K562 (cell line): ENCODE data around the gene MAZ. TPM values are rescaled to one million over a fixed set of nuclear protein-coding genes. Genes with fewer than 3 reads are reported as not detected.

Experiments
- ZKSCAN3 ChIP-seq: fragments of 250-450 bp; sonication (Bioruptor Pico); IDR thresholded peaks from 2 replicates; pipeline ENCODE4 v1.4.0; 2020
- polyA plus RNA-seq, 8 experiments: library from polyadenylated mRNA; depleted of rRNA in 4 of 8; stranded (reverse) in 5 of 8; unstranded in 3 of 8; fragments of >200 nt; fragmentation: Nextera tagmentation in 2 of 8; fragmentation: Illumina TruSeq in 1 of 8; extraction: Ambion mirVana in 2 of 8; extraction: Trizol in 1 of 8; gene quantifications; 2 replicates each; pipeline versions ENCODE4 v1.2.1 to v1.2.3, GENCODE V29; 2011 to 2014; ENCODE audit warnings: inconsistent platforms in 1 of 8, missing spikeins in 1 of 8
- total RNA-seq, 7 experiments: library from RNA; depleted of rRNA in 6 of 7; stranded (reverse); fragments of >200 nt in 6 of 7; fragmentation: Illumina TruSeq in 2 of 7; extraction: Trizol in 2 of 7; gene quantifications; 2 replicates each; pipeline versions ENCODE4 v1.2.1 to v1.2.3, GENCODE V29; 2011 to 2021; ENCODE audit warnings: low replicate concordance in 1 of 7
- TF ChIP-seq, protein P1 (sequence below): fragments of 450-650 bp; IDR thresholded peaks from 2 replicates; pipeline ENCODE4 v1.6.1; 2017; ENCODE audit warnings: antibody characterized with exemption, mild to moderate bottlenecking

The MAZ gene
- total and polyA plus RNA-seq, 9 of the 15 experiments (the other 6 are each of a cell fraction or from before 2014, with no cell fraction given): 45.4 to 532 (median 250) TPM

DNA sequence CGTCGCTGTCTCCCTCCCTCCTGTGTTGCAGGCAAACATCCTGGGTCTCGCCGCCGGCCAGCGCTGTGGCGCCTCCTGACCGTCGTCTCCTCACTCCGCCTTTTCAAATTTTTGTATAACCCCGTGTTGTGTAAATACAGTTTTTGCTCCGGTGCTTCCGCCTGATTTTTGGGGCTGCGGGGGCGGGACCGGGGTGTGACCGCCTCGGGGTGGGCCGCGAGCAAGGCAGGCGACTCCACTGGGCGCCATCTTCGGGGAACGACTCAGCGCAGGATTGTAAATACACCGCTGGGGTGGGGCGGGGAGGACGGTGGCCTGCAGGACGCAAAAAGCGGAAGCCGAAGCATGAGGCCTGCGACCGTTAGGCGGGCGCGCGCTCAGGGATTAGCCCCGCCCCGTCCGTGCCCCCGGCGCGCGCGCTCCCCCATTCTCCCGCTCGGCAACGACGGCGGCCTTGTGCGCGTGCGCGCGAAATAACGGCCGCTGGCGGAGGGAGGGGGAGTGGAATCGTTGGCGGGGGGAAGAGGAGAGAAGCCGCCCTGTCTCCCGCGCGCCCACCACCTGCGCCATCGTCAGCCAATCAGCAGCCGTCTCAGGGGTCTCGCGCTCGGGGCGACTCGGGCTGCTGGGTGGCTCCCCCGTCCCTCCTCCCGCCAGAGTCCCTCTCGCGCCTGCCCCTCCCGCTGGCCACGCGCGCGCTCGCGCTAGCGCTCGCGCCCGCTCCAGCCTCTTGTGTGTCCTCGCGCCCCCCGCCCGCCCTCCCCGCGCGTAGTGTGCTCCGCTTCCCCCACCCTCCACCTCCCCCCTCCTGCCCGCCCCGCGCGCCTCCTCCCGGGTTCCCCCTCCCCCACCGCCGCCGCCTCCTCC, 864 bp upstream of the MAZ start (continued):
- TF ChIP-seq, protein P1, sequence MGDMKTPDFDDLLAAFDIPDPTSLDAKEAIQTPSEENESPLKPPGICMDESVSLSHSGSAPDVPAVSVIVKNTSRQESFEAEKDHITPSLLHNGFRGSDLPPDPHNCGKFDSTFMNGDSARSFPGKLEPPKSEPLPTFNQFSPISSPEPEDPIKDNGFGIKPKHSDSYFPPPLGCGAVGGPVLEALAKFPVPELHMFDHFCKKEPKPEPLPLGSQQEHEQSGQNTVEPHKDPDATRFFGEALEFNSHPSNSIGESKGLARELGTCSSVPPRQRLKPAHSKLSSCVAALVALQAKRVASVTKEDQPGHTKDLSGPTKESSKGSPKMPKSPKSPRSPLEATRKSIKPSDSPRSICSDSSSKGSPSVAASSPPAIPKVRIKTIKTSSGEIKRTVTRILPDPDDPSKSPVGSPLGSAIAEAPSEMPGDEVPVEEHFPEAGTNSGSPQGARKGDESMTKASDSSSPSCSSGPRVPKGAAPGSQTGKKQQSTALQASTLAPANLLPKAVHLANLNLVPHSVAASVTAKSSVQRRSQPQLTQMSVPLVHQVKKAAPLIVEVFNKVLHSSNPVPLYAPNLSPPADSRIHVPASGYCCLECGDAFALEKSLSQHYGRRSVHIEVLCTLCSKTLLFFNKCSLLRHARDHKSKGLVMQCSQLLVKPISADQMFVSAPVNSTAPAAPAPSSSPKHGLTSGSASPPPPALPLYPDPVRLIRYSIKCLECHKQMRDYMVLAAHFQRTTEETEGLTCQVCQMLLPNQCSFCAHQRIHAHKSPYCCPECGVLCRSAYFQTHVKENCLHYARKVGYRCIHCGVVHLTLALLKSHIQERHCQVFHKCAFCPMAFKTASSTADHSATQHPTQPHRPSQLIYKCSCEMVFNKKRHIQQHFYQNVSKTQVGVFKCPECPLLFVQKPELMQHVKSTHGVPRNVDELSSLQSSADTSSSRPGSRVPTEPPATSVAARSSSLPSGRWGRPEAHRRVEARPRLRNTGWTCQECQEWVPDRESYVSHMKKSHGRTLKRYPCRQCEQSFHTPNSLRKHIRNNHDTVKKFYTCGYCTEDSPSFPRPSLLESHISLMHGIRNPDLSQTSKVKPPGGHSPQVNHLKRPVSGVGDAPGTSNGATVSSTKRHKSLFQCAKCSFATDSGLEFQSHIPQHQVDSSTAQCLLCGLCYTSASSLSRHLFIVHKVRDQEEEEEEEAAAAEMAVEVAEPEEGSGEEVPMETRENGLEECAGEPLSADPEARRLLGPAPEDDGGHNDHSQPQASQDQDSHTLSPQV: peak; percentile 90
- no peak for TF ChIP-seq ZKSCAN3 (CRISPR knock-in tag)
